Lung (tissue), 12 donors: Measurements from ENCODE around the gene ADAMTS1. TPM values are rescaled to one million over a fixed set of nuclear protein-coding genes. Genes with fewer than 3 reads are reported as not detected.
A peak's percentile ranks its signal among the peaks of the same experiment; 100 is the strongest.

ENCODE experiments used
- ATAC-seq: fragments of 200-7000 bp; cut with Tn5 transposase; one replicate; pipeline ENCODE4 v1.9.1; 2020; ENCODE audit warnings: moderate number of reproducible peaks; ENCODE audit not compliant: insufficient read depth, low FRiP score
- DNase-seq, 3 donors: peaks; one replicate each; pipeline ENCODE4 v3.0.0-alpha.2; 2013 to 2017
- H3K27ac ChIP-seq, 2 donors: one replicate each; pipeline ENCODE4 v1.5.1; 2013; ENCODE audit warnings: mild to moderate bottlenecking in 2 of 2, moderate library complexity in 2 of 2, control low read depth in 1 of 2, inconsistent platforms in 1 of 2, low read depth in 1 of 2, low read length in 1 of 2
- H3K27me3 ChIP-seq, 3 donors: one replicate each; pipeline ENCODE4 v1.5.1; 2013; ENCODE audit warnings: low read length in 2 of 3; ENCODE audit not compliant: control insufficient read depth in 3 of 3, insufficient read depth in 3 of 3
- H3K36me3 ChIP-seq, 4 donors: one replicate each; pipeline ENCODE4 v1.5.1; 2013; ENCODE audit warnings: low read length in 4 of 4, mild to moderate bottlenecking in 1 of 4, moderate library complexity in 1 of 4; ENCODE audit not compliant: control insufficient read depth in 4 of 4, insufficient read depth in 4 of 4
- H3K4me1 ChIP-seq, 5 donors: one replicate each; pipeline ENCODE4 v1.5.1; 2013; ENCODE audit warnings: low read length in 5 of 5, mild to moderate bottlenecking in 2 of 5, moderate library complexity in 1 of 5; ENCODE audit not compliant: control insufficient read depth in 5 of 5, insufficient read depth in 5 of 5
- H3K4me3 ChIP-seq: one replicate; pipeline ENCODE4 v1.5.1; 2013; ENCODE audit warnings: mild to moderate bottlenecking, control low read depth, moderate library complexity
- H3K9ac ChIP-seq, 2 donors: one replicate each; pipeline ENCODE4 v1.5.1; 2013; ENCODE audit warnings: low read length in 2 of 2, control low read depth in 1 of 2; ENCODE audit not compliant: insufficient read depth in 1 of 2
- H3K9me3 ChIP-seq, 4 donors: one replicate each; pipeline ENCODE4 v1.5.1; 2013; ENCODE audit warnings: low read length in 3 of 4, mild to moderate bottlenecking in 1 of 4, moderate library complexity in 1 of 4; ENCODE audit not compliant: control insufficient read depth in 4 of 4, insufficient read depth in 3 of 4
- WGBS, 2 donors: extraction: QIAGEN DNeasy Blood & Tissue Kit; methylation state at CpG; one replicate each; pipeline ENCODE4 v1.1.7; 2013; 5-methylcytosine and 5-hydroxymethylcytosine counted together
- polyA plus RNA-seq, 2 donors: library from polyadenylated mRNA; stranded (reverse); fragments of 200-250 nt; gene quantifications; one replicate each; pipeline ENCODE4 v1.2.1, GENCODE V29; 2013
- total RNA-seq, 2 donors: library from RNA; depleted of rRNA in 1 of 2; stranded (reverse); fragments of >200 nt in 1 of 2; gene quantifications; one replicate each; pipeline ENCODE4 v1.2.1, GENCODE V29; 2014 to 2021
- TF ChIP-seq, protein P1 (sequence below): IDR thresholded peaks from 2 replicates; pipeline ENCODE4 v1.5.1; 2012; ENCODE audit warnings: mild to moderate bottlenecking; ENCODE audit errors: control extremely low read depth, extremely low read depth
- donor health status: control.
- donor health status: control.
- donor health status: Bipolar disorder and iron deficiency.
- donor health status: healthy.
- donor health status: DM: yes; HTN: yes; CAD: no.

ADAMTS1 gene
- total and polyA plus RNA-seq, 4 donors: 15.3 to 165 (median 84.4) TPM

DNA sequence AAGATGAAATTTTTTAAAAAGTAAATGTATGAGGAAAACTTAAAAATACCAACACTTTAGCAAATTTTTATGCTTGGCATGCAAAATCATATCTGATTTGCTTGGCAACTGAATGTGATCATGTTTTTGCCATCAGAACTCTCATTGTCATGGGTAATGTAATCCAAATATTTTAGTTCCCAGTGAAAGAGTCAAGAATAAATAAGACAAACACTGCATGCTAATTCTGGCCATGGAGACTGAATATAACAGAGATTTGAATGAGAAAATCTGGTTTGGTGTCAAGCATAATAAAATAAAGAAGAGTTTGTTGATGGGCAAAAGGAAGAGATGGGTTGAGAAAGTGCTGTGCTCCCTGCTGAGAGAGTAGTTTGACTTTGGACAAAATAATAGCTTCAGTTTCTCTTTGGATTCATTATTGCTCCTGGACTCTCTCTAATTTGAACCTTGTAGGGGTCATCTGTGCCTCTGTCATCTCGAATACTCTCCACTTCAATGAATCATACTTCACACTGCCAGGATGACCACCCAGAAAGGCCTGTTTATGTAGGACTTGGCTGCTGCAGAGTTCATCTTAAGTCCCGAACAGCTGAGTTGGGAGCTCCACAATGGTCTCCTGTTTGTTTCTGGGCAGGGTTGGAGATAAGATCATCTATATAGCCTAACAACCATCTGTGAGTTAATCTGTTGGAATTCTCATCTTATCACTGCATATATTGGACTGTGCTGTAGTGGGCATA, 34.4 kb downstream of the ADAMTS1 start:
- ATAC-seq (no peak), DNase-seq (peak in 1 of 3 donors; percentile 48)
- no peaks in the 10 kb centered on the region for H3K27me3 ChIP-seq
- H3K9me3 ChIP-seq: no peaks in the 10 kb centered on the region
- no peak overlapping the region for H3K27ac ChIP-seq
- H3K4me1 ChIP-seq: peaks cover 0 to 5% (median 0%) of the 10 kb centered on the region in 5 donors
- H3K36me3 ChIP-seq: no peaks in the 10 kb centered on the region
- H3K4me3 ChIP-seq: no peak overlapping the region
- 61 to 80% methylated on average over 2 of the region's 2 CpGs for WGBS, 2 donors
- H3K9ac ChIP-seq: no peak overlapping the region
- TF ChIP-seq, protein P1, sequence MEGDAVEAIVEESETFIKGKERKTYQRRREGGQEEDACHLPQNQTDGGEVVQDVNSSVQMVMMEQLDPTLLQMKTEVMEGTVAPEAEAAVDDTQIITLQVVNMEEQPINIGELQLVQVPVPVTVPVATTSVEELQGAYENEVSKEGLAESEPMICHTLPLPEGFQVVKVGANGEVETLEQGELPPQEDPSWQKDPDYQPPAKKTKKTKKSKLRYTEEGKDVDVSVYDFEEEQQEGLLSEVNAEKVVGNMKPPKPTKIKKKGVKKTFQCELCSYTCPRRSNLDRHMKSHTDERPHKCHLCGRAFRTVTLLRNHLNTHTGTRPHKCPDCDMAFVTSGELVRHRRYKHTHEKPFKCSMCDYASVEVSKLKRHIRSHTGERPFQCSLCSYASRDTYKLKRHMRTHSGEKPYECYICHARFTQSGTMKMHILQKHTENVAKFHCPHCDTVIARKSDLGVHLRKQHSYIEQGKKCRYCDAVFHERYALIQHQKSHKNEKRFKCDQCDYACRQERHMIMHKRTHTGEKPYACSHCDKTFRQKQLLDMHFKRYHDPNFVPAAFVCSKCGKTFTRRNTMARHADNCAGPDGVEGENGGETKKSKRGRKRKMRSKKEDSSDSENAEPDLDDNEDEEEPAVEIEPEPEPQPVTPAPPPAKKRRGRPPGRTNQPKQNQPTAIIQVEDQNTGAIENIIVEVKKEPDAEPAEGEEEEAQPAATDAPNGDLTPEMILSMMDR: no peak

DNA sequence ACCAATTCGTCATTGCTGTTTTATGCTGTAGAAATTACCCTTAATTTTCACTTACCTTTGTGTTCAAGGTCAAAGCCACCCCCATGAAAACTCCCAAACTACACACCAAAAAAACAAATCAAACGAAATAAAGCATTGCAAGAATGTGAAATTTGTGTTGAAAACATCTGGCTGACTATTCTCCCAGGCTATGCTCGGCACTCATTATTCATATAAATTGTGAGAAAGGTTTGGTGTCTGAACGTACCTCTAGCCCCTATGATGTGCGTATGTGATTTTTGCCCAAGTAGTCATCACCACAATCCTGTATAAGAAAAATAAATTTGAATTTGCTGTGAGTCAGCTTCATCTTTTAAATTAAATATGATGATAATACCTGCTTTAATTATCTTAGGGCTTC, 34.9 kb downstream of the ADAMTS1 start:
- TF ChIP-seq, protein P1: no peak
- 88 to 92% methylated on average over 5 of the region's 5 CpGs for WGBS, 2 donors
- ATAC-seq: no peak

DNA sequence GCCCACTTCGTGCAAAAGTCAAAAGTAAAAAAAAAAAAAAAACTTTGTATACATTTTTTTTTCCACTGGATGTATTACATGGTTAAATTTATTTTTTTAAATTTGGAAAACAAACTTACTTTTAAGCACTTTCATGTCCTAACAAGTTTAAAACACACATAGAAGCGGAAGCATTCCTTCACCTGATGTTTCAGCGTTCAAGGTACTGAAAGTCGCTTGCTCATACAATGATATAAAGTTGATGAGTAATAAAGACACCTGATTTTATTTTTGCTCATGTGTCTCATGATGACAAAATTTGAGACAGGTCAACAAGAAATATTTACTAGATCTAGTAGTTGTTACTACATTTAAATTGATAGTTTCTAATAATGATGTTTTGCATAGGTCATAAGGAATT, 35.5 kb downstream of the ADAMTS1 start:
- ATAC-seq (no peak), DNase-seq (no peak)
- H3K27me3 ChIP-seq: no peaks in the 10 kb centered on the region
- H3K4me3 ChIP-seq: no peak overlapping the region
- H3K27ac ChIP-seq: no peak overlapping the region
- TF ChIP-seq, protein P1: no peak
- 93 to 97% methylated on average over 4 of the region's 4 CpGs for WGBS, 2 donors
- peaks cover 0 to 2% (median 0%) of the 10 kb centered on the region in 5 donors for H3K4me1 ChIP-seq
- no peaks in the 10 kb centered on the region for H3K9me3 ChIP-seq
- no peaks in the 10 kb centered on the region for H3K36me3 ChIP-seq
- no peak overlapping the region for H3K9ac ChIP-seq

More for the DNA sequence above, 34.9 kb downstream of the ADAMTS1 start:
- Histone ChIP-seq H3K4me3 (no peak overlapping the region), H3K27me3 (no peaks in the 10 kb centered on the region), H3K36me3 (no peaks in the 10 kb centered on the region), H3K4me1 (peaks cover 0 to 1% (median 0%) of the 10 kb centered on the region in 5 donors), H3K27ac (no peak overlapping the region), H3K9ac (no peak overlapping the region), H3K9me3 (no peaks in the 10 kb centered on the region)
- DNase-seq: no peak
